HG02571 (cell line): ENCODE data around the gene CD69.
"Not testable (repeated sequence)": the region's sequence is repeated elsewhere in the genome, so short reads cannot be mapped to it uniquely, and the experiment has no call there.

ENCODE experiments used
- ATAC-seq: cut with Tn5 transposase; IDR thresholded peaks from one replicate; pipeline ENCODE4 v1.9.1; 2021; ENCODE audit warnings: mild to moderate bottlenecking, moderate library complexity; ENCODE audit not compliant: unreplicated experiment

The CD69 gene

DNA sequence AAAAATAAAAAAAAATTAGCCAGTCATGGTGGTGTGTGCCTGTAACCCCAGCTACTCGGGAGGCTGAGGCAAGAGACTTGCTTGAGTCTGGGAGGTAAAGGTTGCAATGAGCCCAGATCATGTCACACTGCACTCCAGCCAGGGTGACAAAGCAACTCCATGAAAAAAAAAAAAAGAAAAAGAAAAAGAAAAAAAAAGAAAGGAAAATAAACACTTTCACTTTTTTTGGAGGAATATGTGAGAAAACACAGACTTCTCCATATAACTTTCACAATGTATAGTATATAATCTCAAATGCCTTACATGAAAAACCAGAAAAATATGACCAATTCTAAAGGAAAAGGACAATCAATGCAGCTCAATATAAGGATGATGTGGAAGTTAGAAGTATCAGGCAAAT is 36.7 kb downstream of the CD69 start:
- no peak for ATAC-seq

DNA sequence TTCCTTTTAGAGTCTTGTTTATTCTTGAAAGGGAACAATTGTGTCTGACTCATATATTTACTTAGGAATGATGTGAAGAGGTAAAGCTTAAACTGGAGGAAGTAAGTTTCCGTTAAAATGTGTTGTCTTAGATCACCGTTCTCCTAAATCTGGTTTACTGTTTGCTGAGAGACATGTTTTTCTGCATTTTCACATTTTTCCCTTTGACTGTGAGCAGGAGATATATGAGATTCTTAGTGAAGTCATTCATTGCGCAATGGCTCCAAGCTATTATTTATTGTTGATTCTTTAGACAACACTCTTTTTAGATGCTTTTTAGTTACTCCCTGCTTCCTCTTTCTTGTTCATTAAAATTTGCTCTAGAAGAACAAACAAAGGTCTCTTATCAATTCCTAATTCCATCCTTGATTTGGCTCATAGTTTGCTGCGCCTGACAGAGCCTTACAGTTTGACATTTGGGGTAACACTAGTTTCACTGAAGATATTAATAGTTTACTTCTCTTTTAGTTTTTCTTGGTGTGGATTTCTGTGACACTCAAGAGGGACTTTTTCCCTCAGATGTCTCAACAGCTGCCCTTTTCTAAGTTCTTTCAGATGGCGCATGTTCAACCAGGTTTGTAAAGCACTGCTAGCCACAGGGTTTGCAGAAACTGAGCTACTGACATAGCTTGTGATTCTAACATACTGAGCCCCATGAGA is 39.2 kb downstream of the CD69 start:
- peak; percentile 48 for ATAC-seq

DNA sequence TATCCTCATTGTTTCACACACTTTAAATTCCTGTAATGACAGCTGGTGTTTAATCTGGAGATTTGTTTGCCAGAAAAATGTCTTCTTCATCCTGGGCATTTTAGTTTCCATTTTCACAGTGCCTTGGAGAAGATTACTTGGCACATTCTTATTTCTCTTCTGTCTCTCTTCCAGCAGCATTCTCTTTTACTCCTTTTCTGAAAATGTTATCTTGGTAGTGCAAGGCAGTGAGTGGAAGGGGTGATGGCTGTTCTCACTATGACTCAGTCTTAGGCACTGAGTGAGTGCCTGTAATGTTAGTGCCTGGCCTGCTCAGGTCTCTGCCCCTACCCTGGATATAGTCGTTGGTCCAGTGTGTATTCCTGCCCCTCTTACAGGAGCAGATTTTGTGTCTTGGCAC is 40.9 kb downstream of the CD69 start:
- ATAC-seq: no peak

DNA sequence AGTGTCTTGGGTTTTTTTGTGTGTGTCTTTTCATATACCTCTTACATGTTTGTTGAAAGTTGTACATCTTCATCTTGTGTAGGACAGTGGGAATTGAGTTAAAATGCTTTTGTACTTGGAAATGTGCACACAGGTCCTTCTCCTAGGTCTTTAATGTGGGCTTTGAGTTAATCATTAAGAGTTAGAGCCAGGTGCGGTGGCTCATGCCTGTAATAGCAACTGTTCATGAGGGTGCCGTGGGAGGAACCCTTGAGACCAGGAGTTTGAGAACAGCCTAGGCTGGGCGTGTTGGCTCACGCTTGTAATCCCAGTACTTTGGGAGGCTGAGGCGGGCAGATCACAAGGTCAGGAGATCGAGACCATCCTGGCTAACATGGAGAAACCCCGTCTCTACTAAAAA is 41.7 kb downstream of the CD69 start:
- no peak for ATAC-seq

DNA sequence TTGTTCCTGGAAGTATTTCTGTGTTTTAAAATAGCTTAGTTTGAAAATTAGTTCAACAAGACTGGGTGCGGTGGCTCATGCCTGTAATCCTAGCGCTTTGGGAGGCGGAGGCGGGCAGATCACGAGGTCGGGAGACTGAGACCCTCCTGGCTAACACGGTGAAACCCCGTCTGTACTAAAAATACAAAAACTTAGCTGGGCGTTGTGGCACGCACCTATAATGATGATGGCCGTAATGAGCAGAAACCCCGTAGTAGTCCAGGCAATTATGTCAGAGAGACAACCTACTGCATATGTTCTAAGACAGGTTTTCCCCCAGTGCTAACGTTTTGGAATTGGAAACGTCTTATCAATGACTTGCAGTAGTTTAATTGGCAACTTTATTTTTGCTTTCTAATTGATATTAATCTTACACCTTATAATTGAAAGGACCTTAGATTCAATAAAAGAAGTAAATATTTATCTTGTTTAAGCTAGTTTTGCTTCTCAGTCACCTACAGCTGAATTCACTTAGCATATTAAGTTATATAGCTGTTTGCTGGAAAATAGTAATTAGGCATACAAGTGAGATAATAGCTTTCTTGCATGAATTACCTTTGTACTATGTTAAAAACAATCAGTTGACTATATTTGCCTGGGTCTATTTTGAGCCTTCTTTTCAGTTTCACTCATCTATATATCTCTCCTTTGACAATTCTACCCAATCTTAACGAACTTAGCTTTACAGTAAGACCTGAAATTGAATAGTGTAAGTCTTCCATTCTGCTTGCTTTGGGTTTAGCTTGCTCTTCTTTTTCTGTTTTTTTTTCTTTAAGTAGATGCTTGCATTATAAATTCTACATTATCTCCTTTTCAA is 43.4 kb downstream of the CD69 start:
- ATAC-seq: peak; percentile 41

GRCh38 chr12:9713032-9713558 is 47.6 kb downstream of the CD69 start:
- peak; percentile 44 for ATAC-seq

- no peak for ATAC-seq
These were observed 49.0 kb downstream of the CD69 start for GRCh38 chr12:9711664-9712063.

GRCh38 chr12:9710584-9711375 is 49.9 kb downstream of the CD69 start:
- no peak for ATAC-seq

DNA sequence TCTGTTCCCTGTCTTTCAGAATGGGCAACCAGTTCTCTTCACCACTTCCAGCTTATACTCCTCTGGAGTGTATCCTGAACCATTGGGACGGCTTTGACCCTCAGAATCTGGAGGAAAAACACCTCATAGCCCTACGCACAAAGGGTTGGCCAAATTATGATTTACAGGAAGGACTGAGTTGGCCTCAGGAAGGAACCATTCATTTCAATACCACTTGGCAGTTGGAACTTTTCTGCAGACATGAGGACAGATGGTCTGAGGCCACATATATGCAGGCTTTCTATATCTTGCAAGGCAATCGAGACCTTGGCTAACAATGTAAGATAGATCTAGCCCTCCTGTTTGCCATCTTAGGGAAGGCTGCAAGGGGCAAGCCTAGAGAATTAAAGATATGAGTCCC is 51.8 kb downstream of the CD69 start:
- no peak for ATAC-seq

GRCh38 chr12:9707864-9708808 is 52.6 kb downstream of the CD69 start:
- no peak for ATAC-seq

GRCh38 chr12:9707356-9707755 is 53.3 kb downstream of the CD69 start:
- no peak for ATAC-seq

GRCh38 chr12:9706086-9706685 is 54.5 kb downstream of the CD69 start:
- ATAC-seq: no peak

- ATAC-seq: not testable (repeated sequence)
These were observed 56.1 kb downstream of the CD69 start for GRCh38 chr12:9704561-9704960.
